Activated CD4-positive, alpha-beta T cell treated with anti-CD3 and anti-CD28 coated beads, Interleukin-2, amount 10 ng/mL, durations not matched to agents 24 days and 14 days (primary cell): ENCODE results near the gene OR51V1. TPM values are rescaled to one million over a fixed set of nuclear protein-coding genes. Genes with fewer than 3 reads are reported as not detected.
"Not testable (repeated sequence)": the region's sequence is repeated elsewhere in the genome, so short reads cannot be mapped to it uniquely, and the experiment has no call there.

Source experiments
- DNase-seq: peaks from one replicate; pipeline ENCODE4 v3.0.0; 2022
- H3K27ac Mint-ChIP-seq: one replicate; pipeline ENCODE4 v1.8.0; 2022; ENCODE audit warnings: mild to moderate bottlenecking, mixed read lengths
- H3K27me3 Mint-ChIP-seq: one replicate; pipeline ENCODE4 v1.8.0; 2022; ENCODE audit warnings: mixed read lengths
- H3K36me3 Mint-ChIP-seq: one replicate; pipeline ENCODE4 v1.8.0; 2022; ENCODE audit warnings: low read depth, mild to moderate bottlenecking, mixed read lengths
- H3K4me1 Mint-ChIP-seq: one replicate; pipeline ENCODE4 v1.8.0; 2021; ENCODE audit warnings: mixed read lengths
- H3K4me3 Mint-ChIP-seq: one replicate; pipeline ENCODE4 v1.8.0; 2022; ENCODE audit warnings: mild to moderate bottlenecking, moderate library complexity, mixed read lengths
- H3K9me3 Mint-ChIP-seq: one replicate; pipeline ENCODE4 v1.8.0; 2021; ENCODE audit warnings: mixed read lengths
- intact Hi-C: fragments of 100-400 bp; cut with micrococcal nuclease; formaldehyde crosslinking; loops from one replicate; pipeline ENCODE4 v1.15.1; 2023
- total RNA-seq: library from RNA; stranded (reverse); gene quantifications from 2 replicates; pipeline ENCODE4 v1.2.3, GENCODE V29; 2022

Gene OR51V1
- total RNA-seq, 1 donor from 2014 or later = not detected

- intact Hi-C loops = no loop called here
- Mint-ChIP-seq H3K27ac (no peak overlapping the region), H3K27me3 (no peaks in the 10 kb centered on the region), H3K9me3 (no peaks in the 10 kb centered on the region), H3K36me3 (no peaks in the 10 kb centered on the region), H3K4me3 (no peak overlapping the region), H3K4me1 (no peaks in the 10 kb centered on the region)
- no peak for DNase-seq
These were observed 28.6 kb downstream of the OR51V1 start for GRCh38 chr11:5171856-5172255.

GRCh38 chr11:5165898-5166297 lies 34.6 kb downstream of the OR51V1 start:
- H3K36me3 Mint-ChIP-seq, H3K27ac Mint-ChIP-seq, DNase-seq, H3K27me3 Mint-ChIP-seq, H3K9me3 Mint-ChIP-seq, H3K4me1 Mint-ChIP-seq, intact Hi-C loops, H3K4me3 Mint-ChIP-seq: not testable (repeated sequence)

- not testable (repeated sequence) for H3K4me3 Mint-ChIP-seq
These were observed 35.7 kb downstream of the OR51V1 start for GRCh38 chr11:5164807-5165206.

GRCh38 chr11:5161045-5161444 lies 39.4 kb downstream of the OR51V1 start:
- H3K36me3 Mint-ChIP-seq, H3K9me3 Mint-ChIP-seq, intact Hi-C loops, H3K27me3 Mint-ChIP-seq, H3K4me3 Mint-ChIP-seq, H3K4me1 Mint-ChIP-seq, H3K27ac Mint-ChIP-seq, DNase-seq: not testable (repeated sequence)

More at GRCh38 chr11:5164807-5165206, 35.7 kb downstream of the OR51V1 start:
- H3K27ac Mint-ChIP-seq, H3K9me3 Mint-ChIP-seq, intact Hi-C loops, H3K27me3 Mint-ChIP-seq, H3K36me3 Mint-ChIP-seq, DNase-seq, H3K4me1 Mint-ChIP-seq: not testable (repeated sequence)

GRCh38 chr11:5160217-5160616 lies 40.3 kb downstream of the OR51V1 start:
- H3K9me3 Mint-ChIP-seq, H3K27me3 Mint-ChIP-seq, H3K4me1 Mint-ChIP-seq, intact Hi-C loops, DNase-seq, H3K36me3 Mint-ChIP-seq, H3K4me3 Mint-ChIP-seq, H3K27ac Mint-ChIP-seq: not testable (repeated sequence)

GRCh38 chr11:5159806-5160205 lies 40.7 kb downstream of the OR51V1 start:
- no peak for DNase-seq
- no peaks in the 10 kb centered on the region for H3K36me3 Mint-ChIP-seq
- H3K9me3 Mint-ChIP-seq = no peaks in the 10 kb centered on the region
- H3K27ac Mint-ChIP-seq = no peak overlapping the region
- H3K4me1 Mint-ChIP-seq = no peaks in the 10 kb centered on the region
- no peak overlapping the region for H3K4me3 Mint-ChIP-seq
- no peaks in the 10 kb centered on the region for H3K27me3 Mint-ChIP-seq
- intact Hi-C loops = no loop called here

- Mint-ChIP-seq H3K4me3 (no peak within 1 kb of the TSS), H3K9me3 (no peaks in the 10 kb centered on the region), H3K4me1 (no peaks in the 10 kb centered on the region), H3K27ac (no peak within 1 kb of the TSS), H3K36me3 (no peaks in the 10 kb centered on the region), H3K27me3 (no peaks in the 10 kb centered on the region)
- intact Hi-C loops = no loop called here
- DNase-seq = no peak
These were observed 45.8 kb downstream of the OR51V1 start, which contains the start of gene OR52A1 for GRCh38 chr11:5154657-5155056. Gene OR52A1 (minus strand): TSS chr11:5154757. CDS start chr11:5152369, 2,388 bp downstream.

- Mint-ChIP-seq H3K36me3 (no peaks in the 10 kb centered on the region), H3K27ac (no peak overlapping the region), H3K4me1 (no peaks in the 10 kb centered on the region), H3K4me3 (no peak overlapping the region), H3K9me3 (no peaks in the 10 kb centered on the region), H3K27me3 (no peaks in the 10 kb centered on the region)
- intact Hi-C loops = no loop called here
- no peak for DNase-seq
These were observed 46.7 kb downstream of the OR51V1 start for GRCh38 chr11:5153574-5154431.

- H3K36me3 Mint-ChIP-seq = no peaks in the 10 kb centered on the region
- H3K9me3 Mint-ChIP-seq = no peaks in the 10 kb centered on the region
- no peak for DNase-seq
- no peak overlapping the region for H3K27ac Mint-ChIP-seq
- intact Hi-C loops = no loop called here
- H3K27me3 Mint-ChIP-seq = no peaks in the 10 kb centered on the region
- H3K4me3 Mint-ChIP-seq = no peak overlapping the region
- H3K4me1 Mint-ChIP-seq = no peaks in the 10 kb centered on the region
These were observed 48.7 kb downstream of the OR51V1 start for GRCh38 chr11:5151713-5152153.

Other genes starting within 250 kb of the OR51V1 start
- gene OR51A2, start 245.0 kb downstream of the OR51V1 start, total RNA-seq = not detected in 2 replicates
- not detected in 2 replicates for gene OR51L1, start 205.8 kb downstream of the OR51V1 start, total RNA-seq
- not detected in 2 replicates for gene OR52J3, start 154.2 kb downstream of the OR51V1 start, total RNA-seq
- gene OR52E2, start 141.1 kb downstream of the OR51V1 start, total RNA-seq = not detected in 2 replicates
- not detected in 2 replicates for gene OR52E1, start 131.1 kb downstream of the OR51V1 start, total RNA-seq
- gene OR52A5, start 62.3 kb downstream of the OR51V1 start, total RNA-seq = not detected in 2 replicates
- not detected in 2 replicates for gene OR52A1, start 45.9 kb downstream of the OR51V1 start, total RNA-seq
- gene HBB, start 26.4 kb upstream of the OR51V1 start, total RNA-seq = not detected in 2 replicates
- not detected in 2 replicates for gene HBD, start 33.8 kb upstream of the OR51V1 start, total RNA-seq
- not detected in 2 replicates for gene HBG1, start 49.2 kb upstream of the OR51V1 start, total RNA-seq
- gene HBG2, start 54.1 kb upstream of the OR51V1 start, total RNA-seq = not detected in 2 replicates
- gene HBE1, start 69.3 kb upstream of the OR51V1 start, total RNA-seq = not detected in 2 replicates
- gene OR51B4, start 101.3 kb upstream of the OR51V1 start, total RNA-seq = not detected in 2 replicates
- not detected in 2 replicates for gene OR51B2, start 123.6 kb upstream of the OR51V1 start, total RNA-seq
- gene OR51B5, start 142.8 kb upstream of the OR51V1 start, total RNA-seq = not detected in 2 replicates
- gene OR51B6, start 150.8 kb upstream of the OR51V1 start, total RNA-seq = not detected in 2 replicates
- gene OR51M1, start 183.1 kb upstream of the OR51V1 start, total RNA-seq = not detected in 2 replicates
- gene OR51Q1, start 221.4 kb upstream of the OR51V1 start, total RNA-seq = not detected in 2 replicates
- gene OR51I1, start 240.8 kb upstream of the OR51V1 start, total RNA-seq = not detected in 2 replicates
- gene OR51I2, start 248.6 kb upstream of the OR51V1 start, total RNA-seq = not detected in 2 replicates